HEK293 (cell line): ENCODE measurements around the gene DENND1A.

ENCODE experiments used
- BCL11B ChIP-seq: fragments of 450-650 bp; formaldehyde crosslinking; IDR thresholded peaks from 2 replicates; pipeline ENCODE4 v1.5.1; 2016; ENCODE audit warnings: low read depth, missing biosample characterization, missing genetic modification characterization
- GFI1B ChIP-seq: fragments of 450-650 bp; formaldehyde crosslinking; IDR thresholded peaks from 2 replicates; pipeline ENCODE4 v1.5.1; 2016; ENCODE audit warnings: missing biosample characterization, missing genetic modification characterization
- SETDB1 ChIP-seq: IDR thresholded peaks from one replicate; pipeline ENCODE4 v1.6.1; 2017; ENCODE audit warnings: mild to moderate bottlenecking, low read length, moderate library complexity, mixed read lengths; ENCODE audit not compliant: insufficient read length
- SP3 ChIP-seq: fragments of 450-650 bp; formaldehyde crosslinking; IDR thresholded peaks from 2 replicates; pipeline ENCODE4 v1.5.1; 2016; ENCODE audit warnings: missing biosample characterization, missing genetic modification characterization
- TCF7L2 ChIP-seq: IDR thresholded peaks from 2 replicates; pipeline ENCODE4 v1.6.1; 2011; ENCODE audit warnings: low read depth, mild to moderate bottlenecking, inconsistent platforms, low read length, moderate library complexity, borderline replicate concordance
- ZBTB20 ChIP-seq: fragments of 450-650 bp; formaldehyde crosslinking; IDR thresholded peaks from 2 replicates; pipeline ENCODE4 v1.5.1; 2016; ENCODE audit warnings: missing biosample characterization, missing genetic modification characterization
- ZNF221 ChIP-seq: fragments of 450-650 bp; formaldehyde crosslinking; IDR thresholded peaks from 2 replicates; pipeline ENCODE4 v1.5.1; 2017; ENCODE audit warnings: missing biosample characterization, missing genetic modification characterization, borderline replicate concordance
- ZNF274 ChIP-seq, 2 experiments: fragments of 200-500 bp in 1 of 2; fragments of 450-650 bp in 1 of 2; sonication (Bioruptor generic) in 1 of 2; formaldehyde crosslinking in 1 of 2; IDR thresholded peaks; 2 replicates each; pipeline versions ENCODE4 v1.5.1 to v1.6.1; 2014 to 2016; ENCODE audit warnings: borderline replicate concordance in 1 of 2, inconsistent platforms in 1 of 2, low read length in 1 of 2, missing biosample characterization in 1 of 2, missing genetic modification characterization in 1 of 2
- ZNF394 ChIP-seq: fragments of 450-650 bp; formaldehyde crosslinking; IDR thresholded peaks from 2 replicates; pipeline ENCODE4 v1.5.1; 2016; ENCODE audit warnings: missing biosample characterization, missing genetic modification characterization, mild to moderate bottlenecking, moderate library complexity, borderline replicate concordance
- ZNF558 ChIP-seq: fragments of 450-650 bp; formaldehyde crosslinking; IDR thresholded peaks from 2 replicates; pipeline ENCODE4 v1.5.1; 2016; ENCODE audit warnings: missing biosample characterization, missing genetic modification characterization
- ZNF837 ChIP-seq: fragments of 450-650 bp; formaldehyde crosslinking; IDR thresholded peaks from 2 replicates; pipeline ENCODE4 v1.5.1; 2016; ENCODE audit warnings: missing biosample characterization, missing genetic modification characterization
- TF ChIP-seq, protein P1 (sequence below): fragments of 450-650 bp; formaldehyde crosslinking; IDR thresholded peaks from 2 replicates; pipeline ENCODE4 v1.5.1; 2016; ENCODE audit warnings: missing biosample characterization, missing genetic modification characterization
- TF ChIP-seq, protein P2 (sequence below): fragments of 450-650 bp; formaldehyde crosslinking; IDR thresholded peaks from 2 replicates; pipeline ENCODE4 v1.5.1; 2016; ENCODE audit warnings: missing biosample characterization, missing genetic modification characterization
- TF ChIP-seq, protein P3 (sequence below): fragments of 450-650 bp; formaldehyde crosslinking; IDR thresholded peaks from 2 replicates; pipeline ENCODE4 v1.5.1; 2016; ENCODE audit warnings: missing biosample characterization, missing genetic modification characterization, low read depth

- TF ChIP-seq ZNF221 (tag by site-specific recombination) (no peak), ZBTB20 (tag by site-specific recombination) (no peak), SP3 (tag by site-specific recombination) (no peak), BCL11B (tag by site-specific recombination) (no peak), GFI1B (tag by site-specific recombination) (no peak), ZNF274 (IDR thresholded peaks at IDR 0.05; ENCODE audit: low read length) (no peak), ZNF274 (tag by site-specific recombination; IDR thresholded peaks at IDR 0.05; ENCODE audit: borderline replicate concordance) (no peak), ZNF394 (tag by site-specific recombination) (no peak), ZNF837 (tag by site-specific recombination) (no peak), TCF7L2 (no peak), SETDB1 (no peak), ZNF558 (tag by site-specific recombination) (no peak)
- TF ChIP-seq, protein P1, sequence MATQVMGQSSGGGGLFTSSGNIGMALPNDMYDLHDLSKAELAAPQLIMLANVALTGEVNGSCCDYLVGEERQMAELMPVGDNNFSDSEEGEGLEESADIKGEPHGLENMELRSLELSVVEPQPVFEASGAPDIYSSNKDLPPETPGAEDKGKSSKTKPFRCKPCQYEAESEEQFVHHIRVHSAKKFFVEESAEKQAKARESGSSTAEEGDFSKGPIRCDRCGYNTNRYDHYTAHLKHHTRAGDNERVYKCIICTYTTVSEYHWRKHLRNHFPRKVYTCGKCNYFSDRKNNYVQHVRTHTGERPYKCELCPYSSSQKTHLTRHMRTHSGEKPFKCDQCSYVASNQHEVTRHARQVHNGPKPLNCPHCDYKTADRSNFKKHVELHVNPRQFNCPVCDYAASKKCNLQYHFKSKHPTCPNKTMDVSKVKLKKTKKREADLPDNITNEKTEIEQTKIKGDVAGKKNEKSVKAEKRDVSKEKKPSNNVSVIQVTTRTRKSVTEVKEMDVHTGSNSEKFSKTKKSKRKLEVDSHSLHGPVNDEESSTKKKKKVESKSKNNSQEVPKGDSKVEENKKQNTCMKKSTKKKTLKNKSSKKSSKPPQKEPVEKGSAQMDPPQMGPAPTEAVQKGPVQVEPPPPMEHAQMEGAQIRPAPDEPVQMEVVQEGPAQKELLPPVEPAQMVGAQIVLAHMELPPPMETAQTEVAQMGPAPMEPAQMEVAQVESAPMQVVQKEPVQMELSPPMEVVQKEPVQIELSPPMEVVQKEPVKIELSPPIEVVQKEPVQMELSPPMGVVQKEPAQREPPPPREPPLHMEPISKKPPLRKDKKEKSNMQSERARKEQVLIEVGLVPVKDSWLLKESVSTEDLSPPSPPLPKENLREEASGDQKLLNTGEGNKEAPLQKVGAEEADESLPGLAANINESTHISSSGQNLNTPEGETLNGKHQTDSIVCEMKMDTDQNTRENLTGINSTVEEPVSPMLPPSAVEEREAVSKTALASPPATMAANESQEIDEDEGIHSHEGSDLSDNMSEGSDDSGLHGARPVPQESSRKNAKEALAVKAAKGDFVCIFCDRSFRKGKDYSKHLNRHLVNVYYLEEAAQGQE (tag by site-specific recombination): no peak
- TF ChIP-seq, protein P2, sequence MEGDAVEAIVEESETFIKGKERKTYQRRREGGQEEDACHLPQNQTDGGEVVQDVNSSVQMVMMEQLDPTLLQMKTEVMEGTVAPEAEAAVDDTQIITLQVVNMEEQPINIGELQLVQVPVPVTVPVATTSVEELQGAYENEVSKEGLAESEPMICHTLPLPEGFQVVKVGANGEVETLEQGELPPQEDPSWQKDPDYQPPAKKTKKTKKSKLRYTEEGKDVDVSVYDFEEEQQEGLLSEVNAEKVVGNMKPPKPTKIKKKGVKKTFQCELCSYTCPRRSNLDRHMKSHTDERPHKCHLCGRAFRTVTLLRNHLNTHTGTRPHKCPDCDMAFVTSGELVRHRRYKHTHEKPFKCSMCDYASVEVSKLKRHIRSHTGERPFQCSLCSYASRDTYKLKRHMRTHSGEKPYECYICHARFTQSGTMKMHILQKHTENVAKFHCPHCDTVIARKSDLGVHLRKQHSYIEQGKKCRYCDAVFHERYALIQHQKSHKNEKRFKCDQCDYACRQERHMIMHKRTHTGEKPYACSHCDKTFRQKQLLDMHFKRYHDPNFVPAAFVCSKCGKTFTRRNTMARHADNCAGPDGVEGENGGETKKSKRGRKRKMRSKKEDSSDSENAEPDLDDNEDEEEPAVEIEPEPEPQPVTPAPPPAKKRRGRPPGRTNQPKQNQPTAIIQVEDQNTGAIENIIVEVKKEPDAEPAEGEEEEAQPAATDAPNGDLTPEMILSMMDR: no peak
- TF ChIP-seq, protein P3, sequence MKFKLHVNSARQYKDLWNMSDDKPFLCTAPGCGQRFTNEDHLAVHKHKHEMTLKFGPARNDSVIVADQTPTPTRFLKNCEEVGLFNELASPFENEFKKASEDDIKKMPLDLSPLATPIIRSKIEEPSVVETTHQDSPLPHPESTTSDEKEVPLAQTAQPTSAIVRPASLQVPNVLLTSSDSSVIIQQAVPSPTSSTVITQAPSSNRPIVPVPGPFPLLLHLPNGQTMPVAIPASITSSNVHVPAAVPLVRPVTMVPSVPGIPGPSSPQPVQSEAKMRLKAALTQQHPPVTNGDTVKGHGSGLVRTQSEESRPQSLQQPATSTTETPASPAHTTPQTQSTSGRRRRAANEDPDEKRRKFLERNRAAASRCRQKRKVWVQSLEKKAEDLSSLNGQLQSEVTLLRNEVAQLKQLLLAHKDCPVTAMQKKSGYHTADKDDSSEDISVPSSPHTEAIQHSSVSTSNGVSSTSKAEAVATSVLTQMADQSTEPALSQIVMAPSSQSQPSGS (tag by site-specific recombination): no peak
These were observed 158.2 kb downstream of the DENND1A start for GRCh38 chr9:123771690-123772089.
